HG03457 (cell line): ENCODE results near the gene UBLCP1.
"Not testable (repeated sequence)": the region's sequence is repeated elsewhere in the genome, so short reads cannot be mapped to it uniquely, and the experiment has no call there.

Source experiments
- ATAC-seq: cut with Tn5 transposase; IDR thresholded peaks from one replicate; pipeline ENCODE4 v1.9.1; 2021; ENCODE audit warnings: moderate number of reproducible peaks; ENCODE audit not compliant: unreplicated experiment

Gene UBLCP1, protein sequence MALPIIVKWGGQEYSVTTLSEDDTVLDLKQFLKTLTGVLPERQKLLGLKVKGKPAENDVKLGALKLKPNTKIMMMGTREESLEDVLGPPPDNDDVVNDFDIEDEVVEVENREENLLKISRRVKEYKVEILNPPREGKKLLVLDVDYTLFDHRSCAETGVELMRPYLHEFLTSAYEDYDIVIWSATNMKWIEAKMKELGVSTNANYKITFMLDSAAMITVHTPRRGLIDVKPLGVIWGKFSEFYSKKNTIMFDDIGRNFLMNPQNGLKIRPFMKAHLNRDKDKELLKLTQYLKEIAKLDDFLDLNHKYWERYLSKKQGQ

DNA sequence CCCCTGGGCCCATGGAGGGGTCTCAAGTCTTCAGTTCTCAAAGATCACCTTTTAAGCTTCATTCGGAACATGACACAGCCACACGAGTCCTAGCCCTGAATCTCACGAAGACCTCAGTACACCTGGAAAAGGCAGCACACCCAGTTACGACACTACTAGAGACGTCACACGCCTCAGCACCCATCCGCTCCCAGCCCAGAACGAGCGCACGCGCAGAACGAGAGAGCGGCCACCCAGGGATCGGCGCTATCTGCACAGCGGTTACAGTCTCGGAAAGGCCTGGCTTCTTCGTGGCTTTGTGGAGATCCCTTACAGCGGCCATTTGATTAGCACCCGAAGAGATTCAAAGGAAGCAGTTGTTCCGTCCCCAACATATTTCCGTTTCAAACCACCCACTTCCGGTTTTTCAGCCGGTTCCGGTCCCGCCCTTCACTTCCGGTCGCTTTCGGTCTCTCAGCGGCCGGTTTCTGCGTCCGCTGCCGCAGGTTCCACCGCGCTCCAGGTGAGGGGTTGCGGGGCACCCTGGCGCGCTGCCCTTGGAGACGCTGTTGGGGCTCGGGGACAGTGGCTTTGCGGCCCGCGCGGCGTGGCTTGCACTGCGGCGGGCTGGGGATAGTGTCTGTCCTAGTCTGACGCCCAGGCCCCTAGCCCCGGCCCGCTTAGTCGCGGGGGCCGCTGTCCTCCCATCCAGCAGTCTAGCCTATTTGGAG lies at the start of gene UBLCP1:
Gene UBLCP1 (plus strand): TSS at position 432 of the 710 bp plus-strand sequence. CDS start 5,626 bp downstream, outside the sequence.
- ATAC-seq: peak; percentile 84

DNA sequence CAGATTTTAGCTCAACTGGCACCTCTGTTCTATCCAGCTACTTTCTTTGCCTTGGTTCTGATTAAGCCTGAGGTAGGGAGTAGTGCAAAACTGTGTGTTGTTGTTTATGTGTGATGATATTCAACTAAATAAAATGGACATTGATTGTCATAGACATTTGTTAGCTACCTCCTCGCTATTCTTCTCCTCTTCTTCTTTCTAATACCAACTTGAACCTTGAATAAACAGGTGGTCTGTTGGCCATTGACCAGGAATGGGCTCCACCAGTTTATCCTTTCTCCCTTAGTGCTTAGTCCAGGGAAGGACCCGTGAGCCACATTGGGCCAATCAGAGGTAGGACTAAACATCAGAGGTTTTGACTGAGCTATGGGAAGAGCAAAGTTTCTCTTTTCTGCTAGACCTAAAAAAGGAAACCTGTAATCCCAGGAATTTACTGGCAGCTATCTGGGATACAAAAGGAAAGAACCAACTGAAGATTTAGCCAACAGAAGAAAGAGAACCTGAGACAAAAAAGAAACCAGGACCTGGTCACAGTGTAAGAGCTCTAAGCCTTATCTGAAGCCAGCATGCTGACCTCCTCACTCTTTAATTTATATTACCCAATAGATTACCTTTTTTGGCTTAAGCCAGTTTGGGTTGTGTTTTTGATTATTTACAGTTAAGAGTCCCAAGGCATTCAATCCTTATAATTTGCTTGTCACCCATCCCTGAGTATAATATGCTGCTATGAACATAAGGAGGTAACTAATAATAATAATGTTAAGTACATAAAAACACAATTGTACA lies 48.4 kb upstream of the UBLCP1 start:
- ATAC-seq: no peak

DNA sequence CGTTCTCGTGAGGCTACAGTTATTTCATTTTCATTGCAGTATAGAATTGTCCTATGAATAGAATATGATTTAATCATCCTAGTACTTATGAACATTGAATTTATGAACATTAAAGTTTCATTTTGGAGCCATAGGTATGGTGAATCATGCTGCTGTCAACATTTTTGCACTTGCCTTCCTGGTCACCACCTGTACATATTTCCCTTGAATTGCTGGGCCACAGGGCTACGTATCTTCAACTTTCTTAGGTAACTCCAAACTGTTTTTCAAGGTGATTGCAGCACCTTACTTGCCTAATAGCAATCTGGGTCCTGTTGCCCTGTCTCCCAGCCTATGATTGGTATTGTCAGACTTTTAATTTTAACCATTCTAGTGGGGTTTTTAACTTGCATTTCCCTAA lies 47.2 kb upstream of the UBLCP1 start:
- no peak for ATAC-seq

DNA sequence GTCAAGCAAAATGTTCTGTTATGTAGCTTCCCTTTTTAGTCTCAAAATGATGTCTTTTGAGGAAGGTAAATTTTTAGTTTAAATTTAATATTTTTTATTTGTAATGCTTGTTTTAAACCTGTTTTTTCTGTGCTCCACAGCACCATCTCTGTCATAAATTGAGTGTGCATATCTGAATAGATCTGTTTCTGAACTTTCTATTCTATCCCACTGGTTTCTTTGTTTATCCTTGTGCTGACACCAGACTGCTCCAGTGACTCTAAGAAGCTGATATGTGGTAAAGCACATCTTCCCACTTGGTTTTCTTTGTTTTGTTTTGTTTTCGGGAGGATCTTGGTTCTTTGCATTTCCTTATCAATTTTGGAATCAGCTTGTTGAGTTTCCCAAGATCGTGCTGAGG lies 46.6 kb upstream of the UBLCP1 start:
- no peak for ATAC-seq

DNA sequence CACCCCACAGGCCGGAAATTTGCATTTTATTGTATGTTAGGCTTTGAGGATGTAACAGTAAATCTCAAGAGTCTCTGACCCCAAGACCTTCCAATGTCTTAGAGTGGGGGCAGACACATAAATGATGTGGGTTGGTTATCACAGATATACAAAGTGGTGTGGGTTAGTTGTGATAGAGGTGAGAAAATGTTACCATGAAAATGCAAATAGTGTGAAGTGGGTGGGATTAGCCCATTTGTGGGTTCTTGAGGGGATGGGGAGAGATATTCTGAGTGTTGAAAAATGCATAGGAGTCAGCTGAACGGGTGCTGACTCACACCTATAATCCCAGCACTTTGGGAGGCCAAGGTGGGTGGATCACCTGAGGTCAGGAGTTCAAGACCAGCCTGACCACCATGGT lies 45.9 kb upstream of the UBLCP1 start:
- ATAC-seq: no peak

DNA sequence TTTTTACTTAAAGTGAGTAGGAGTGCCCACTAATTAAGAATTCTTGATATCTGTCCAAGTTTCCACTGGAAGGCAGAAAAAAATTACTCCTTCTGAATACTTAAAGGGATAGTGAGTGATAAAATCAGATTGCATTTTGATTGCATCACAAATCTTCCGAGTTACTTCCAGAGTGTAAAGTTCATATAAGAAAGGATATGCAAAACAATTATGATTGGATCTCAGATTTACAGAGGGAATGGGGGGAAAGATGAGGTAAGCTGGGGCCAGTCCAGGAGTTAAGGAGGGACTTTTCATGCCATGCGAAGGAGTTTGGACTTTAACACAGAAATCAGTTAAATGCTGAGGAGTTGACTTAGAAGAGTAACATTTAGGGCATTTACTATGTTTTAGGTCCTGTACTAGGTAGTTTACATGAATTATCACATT lies 44.5 kb upstream of the UBLCP1 start:
- no peak for ATAC-seq

DNA sequence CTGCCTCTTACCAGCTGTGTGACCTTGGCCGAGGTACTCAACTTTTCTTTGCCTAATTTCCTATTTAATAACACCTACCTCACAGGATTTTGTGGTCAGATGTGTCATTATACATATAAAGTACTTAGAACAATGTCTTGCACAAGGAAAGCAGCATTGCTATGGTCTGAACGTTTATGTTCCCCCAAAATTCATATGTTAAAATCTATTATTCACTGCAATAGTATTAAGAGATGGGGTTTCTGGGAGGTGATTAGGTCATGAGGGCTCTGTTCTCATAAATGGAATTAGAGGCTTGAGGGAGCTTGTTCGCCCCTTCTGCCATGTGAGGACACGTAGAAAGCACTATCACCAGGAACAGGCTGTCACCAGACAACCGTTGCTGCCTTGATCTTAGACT lies 42.9 kb upstream of the UBLCP1 start:
- ATAC-seq: no peak

DNA sequence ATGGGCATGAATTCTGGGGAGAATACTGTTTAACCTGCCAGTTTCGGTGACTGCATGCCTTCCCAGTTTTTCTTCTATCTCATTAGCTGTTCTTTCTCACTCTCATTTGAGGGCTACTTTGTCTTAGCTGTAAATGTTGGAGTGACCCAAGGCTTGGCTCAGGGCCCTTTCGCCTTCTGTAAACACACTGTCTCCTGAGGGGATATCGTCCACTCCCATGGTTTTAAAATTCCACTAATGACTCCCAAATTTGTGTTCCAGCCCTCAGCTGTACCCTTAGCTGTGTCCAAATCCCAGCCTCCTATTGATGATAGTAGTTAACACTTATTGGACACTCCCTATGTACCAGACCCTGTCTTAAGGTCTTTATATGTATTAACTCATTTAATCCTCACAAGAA lies 39.6 kb upstream of the UBLCP1 start:
- no peak for ATAC-seq

DNA sequence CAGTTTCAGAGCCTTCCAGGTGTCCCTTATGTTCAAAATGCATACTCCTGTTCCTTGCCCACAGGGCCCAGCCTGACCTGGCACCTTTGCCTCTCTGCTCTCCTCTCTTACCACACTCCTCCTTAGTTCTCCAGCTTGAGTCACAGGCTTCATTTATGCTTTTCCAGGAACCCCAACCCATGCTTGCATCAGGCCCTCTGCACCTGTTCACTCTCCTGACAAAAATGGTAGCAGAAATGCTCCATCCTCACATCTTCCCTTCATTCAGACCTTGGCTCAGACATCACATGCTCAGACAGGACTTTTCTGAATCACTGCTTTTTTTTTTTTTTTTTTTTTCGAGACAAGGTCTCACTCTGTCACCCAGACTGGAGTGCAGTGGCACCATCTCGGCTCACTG lies 38.6 kb upstream of the UBLCP1 start:
- no peak for ATAC-seq

DNA sequence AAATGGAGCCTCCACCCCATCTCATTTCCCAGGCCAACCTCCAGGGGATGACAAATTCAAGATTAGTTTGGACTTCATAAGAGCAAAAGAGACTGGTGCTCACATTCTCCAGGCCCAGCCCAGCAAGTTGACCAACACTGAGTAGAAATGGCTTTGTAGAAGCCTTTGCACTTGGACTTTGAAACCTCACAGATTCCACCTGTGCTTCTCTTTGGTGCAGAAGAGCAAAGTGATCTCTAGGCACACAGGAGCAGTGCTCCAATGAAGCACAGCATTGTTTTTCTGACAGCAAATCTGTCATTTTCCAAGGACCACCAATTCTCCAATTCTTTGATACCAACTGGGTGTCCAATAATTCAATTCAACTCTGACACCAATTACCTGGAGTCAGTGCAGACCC lies 36.6 kb upstream of the UBLCP1 start:
- no peak for ATAC-seq

DNA sequence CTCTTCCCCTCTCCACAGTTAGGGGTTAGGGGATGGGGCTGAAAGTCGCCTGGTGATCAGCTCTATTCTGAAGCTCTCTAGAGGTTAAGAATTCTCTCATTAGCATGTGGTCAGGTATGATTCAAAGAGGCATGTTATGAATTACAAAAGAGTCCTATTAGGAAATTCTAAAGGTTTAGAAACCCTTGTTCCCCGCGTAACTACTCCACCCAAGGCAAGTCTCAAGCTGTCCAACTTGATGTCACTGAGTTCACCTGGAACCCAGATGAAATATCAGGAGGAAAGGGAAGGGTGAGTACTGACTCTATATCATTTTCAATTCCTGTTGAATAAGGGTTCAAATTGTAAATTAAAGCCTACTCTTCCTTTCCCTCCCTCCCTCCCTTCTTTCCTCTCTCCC lies 35.6 kb upstream of the UBLCP1 start:
- no peak for ATAC-seq

DNA sequence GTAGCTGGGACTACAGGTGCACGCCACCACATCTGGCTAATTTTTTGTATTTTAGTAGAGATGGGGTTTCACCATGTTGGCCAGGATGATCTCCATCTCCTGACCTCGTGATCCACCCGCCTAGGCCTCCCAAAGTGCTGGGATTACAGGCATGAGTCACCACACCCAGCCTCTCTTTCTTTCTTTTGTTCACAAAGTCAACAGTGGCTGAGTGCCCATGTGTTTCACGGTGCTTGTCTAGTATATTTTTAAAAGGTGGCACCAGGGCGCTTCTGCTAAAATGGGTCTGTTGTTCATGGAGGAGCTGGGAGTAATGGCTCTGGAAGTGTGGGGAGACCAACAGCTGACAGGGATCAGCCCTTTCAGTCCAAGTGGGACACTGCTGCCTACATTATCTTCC lies 35.0 kb upstream of the UBLCP1 start:
- ATAC-seq: not testable (repeated sequence)

DNA sequence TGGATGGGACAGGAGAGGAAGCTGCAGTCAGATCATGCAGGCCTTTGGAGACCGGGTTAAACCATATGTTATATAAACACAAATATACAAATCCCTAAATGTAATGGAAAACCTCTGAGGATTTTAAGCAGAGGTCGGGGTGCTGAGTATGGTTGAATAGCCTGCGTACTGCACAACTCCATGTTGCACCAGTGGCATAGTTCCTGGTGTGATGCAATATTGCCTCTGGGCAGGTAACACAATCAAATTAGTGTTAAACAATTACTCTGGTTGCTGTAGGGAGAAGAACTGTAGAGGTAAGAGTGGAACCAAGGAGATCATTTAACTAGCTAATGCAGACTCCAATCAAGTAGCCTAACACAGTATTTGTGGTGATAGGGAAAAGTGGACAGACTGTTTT lies 32.4 kb upstream of the UBLCP1 start:
- no peak for ATAC-seq

DNA sequence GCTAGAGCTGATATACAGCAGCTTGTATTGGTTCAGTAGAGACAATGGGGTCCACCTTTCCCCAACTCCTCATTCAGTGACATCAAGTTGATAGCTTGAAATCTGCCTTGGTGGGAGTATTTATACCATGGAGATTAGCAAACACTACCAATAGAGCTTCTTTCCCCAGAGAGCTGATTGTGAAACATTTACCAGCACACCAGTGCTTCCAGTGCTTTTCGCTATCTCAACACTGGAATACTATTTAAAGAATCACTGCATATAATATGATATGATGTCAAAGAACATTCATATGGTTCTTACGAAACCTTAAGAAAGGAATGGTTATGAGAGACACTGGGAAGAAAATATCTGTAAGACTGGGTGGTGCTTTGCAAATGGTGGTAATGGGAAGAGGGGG lies 31.9 kb upstream of the UBLCP1 start:
- no peak for ATAC-seq

DNA sequence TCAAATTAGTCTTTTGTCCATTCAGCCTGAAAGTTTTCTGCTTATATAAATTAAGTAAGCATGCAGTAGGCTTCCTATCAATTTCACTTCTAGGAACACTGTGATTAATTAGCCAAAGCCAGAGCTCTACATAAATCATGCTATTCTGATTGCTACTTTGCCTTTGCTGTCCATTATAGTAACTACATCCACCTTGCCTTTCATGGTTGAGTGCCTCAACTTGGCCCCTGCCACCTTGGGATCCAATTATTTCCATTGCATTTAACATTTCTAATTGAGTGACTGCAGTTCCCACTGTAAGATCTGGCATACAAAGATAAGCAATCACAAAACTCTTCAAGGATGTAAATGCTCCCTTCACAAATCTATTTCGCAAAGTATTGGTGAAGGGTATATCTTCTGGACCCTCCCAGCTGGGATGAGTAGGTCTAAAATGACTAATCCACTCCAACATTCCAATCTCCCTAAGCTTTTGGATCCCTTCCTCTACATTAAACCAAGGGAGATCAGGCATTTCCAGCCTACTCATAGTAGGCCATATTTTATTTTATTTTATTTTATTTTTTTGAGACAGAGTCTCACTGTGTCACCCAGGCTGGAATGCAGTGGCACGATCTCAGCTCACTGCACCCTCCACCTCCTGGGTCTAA lies 27.1 kb upstream of the UBLCP1 start:
- not testable (repeated sequence) for ATAC-seq

DNA sequence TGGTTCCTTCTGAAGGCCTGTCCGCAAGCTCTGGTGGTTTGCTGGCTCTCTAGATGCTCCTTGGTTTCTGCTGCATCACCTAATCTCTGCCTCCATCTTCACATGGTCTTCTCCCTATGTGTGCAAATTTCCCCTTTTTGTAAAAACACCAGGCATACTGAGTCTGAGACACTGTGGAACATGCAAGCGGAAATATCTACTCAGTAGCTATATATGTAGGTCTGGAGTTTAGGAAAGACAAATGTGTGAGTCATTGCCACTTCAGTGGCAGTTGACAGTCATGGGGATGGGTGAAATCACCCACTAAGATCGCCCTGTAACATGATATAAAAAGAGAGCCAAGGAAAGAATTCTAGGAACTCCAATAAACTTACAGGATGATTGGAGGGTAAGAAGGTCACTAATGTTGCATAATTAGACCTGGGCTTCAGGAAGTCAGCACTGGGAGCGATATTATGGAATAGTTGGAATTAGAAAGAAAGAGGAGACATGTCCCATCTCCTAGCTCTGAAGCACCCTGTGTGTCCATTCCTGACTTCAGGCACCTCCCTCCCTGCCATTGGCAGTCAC lies 22.7 kb upstream of the UBLCP1 start:
- ATAC-seq: no peak

DNA sequence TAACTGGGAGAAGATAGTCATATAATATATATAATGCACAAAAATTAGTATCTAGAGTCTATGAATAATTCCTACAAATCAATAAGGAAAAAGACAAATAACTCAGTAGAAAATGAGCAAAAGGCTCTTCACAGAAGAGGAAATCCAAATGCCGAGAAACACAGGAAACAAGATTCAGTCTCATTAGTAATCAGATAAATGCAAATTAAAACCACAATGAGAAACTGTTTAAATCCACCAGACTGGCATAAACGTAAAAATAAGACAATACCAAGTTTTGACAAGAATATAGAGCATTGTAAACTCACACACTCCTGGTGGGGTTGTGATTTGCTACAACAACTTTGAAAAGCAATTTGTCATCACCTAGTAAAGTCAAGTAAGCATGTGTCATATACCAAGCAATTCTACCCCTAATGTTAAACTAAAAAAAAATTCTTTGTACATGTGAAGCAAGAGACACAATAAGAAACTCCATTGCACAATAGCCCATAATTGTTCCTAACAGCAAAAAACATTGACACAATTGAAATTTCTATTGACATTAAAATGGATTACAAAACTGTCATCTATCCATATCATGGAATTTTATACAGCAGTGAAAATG lies 21.0 kb upstream of the UBLCP1 start:
- ATAC-seq: no peak

DNA sequence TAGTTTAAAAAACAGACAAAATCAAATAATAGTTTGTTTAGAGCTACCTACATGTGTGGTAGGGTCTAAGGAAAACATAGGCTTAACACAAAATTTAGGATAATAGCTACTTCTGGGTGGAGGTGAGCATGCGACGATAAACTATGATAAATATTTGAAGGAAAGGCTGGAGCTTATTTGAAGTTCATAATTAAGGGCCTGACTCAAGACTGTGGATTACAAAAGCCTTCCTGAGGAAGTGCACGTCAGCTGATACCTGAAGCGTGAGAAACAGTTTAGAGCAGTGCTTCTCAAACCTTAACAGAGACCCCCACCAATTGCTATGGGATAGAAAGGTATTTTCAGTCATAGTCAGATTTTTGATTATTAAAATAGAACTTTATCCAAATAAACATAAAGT lies 20.4 kb upstream of the UBLCP1 start:
- ATAC-seq: no peak

DNA sequence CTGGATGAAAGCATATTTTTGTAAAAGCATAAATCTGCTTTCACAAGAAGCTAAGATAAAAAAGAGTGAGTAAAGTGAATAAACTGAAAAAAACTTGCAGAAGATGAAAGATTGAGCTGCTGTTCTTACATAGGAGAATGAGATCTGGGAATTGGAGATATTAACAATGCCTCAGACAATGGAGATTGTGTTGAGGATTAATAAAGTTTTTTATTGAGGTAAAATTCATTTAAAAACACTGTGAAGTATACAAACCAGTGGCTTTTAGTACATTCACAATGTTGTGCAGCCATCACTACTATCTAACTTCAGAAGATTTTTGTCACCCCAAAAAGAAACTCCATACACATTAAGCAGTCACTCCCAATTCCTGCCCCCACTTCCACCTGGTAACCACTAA lies 19.7 kb upstream of the UBLCP1 start:
- ATAC-seq: no peak

DNA sequence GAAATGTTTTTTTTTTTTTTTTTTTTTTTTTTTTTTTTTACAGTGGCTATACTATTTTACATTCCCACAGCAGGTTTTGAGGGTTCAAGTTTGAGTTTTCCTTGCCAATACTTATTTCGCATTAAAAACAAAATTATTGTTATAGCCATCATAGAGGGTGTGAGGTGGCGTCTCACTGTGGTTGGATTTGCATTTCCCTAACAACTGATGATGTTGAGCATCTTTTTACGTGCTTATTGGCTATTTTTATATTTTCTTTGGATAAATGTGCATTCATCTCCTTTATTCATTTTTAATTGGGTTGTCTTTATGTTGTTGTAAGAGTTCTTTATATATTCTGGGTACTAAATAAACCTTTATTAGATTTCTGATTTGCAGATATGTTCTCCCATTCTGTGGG lies 18.9 kb upstream of the UBLCP1 start:
- no peak for ATAC-seq

DNA sequence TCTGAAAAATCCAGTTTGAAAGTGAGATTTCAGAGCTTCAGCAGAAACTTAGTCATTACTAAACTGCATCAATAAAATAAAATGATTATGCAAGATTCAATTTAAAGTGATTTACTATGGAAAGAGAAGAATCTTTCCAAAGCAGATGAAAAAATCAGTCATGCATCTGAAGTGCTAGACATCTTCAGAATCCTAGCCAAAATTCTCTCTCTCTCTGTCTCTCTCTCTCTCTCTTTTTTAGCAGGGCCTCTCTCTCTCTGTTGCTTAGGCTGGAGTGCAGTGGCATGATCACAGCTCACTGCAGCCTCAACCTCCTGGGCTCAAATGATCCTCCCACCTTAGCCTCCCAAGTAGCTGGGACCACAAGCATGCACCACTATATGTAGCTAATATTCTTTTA lies 18.2 kb upstream of the UBLCP1 start:
- ATAC-seq: no peak
